ENCODE data around the gene GNB4.

Gene GNB4

DNA sequence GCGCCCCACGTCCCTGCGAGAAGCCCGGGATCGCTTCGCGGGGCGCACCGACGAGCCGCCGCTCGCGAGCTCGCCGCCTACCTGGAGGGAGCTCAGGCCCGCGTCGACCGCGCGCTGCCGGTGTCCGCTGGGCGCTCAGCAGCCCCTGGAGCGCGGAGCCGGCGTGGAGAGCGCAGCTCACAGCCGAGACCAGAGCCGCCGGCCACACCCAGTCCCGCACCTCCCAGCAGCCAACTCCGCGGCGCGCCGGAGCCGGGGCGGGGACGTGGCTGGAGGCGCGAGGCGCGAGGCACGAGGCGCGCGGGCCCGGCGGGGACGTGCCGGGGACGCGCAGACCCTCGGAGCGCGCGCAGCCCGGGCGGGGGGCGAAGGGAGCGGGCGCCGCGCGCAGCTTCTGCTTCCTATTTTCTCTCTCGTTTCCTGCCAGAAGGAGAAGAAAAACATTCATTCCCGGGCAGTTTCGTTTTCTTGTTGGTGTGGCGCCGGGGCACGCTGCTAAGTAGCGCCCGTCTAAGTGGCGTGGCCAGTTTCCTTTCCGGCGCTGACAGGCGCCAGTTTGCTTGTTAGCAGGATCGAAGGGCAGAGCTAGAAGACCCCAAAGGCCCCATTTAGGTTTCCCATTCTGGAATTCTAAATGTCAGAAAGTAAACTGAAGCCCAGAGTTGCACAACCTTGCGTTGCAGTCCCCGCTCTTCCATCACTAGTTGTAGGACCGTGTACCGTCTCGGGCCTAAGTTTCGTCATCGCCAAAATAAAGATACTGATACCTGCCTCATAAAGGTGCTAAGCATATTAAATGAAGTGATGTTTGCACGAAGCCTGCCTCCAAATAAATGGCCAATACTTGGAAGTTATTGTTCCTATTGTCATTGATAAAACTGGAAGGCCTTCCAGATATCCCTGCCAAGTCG lies at the start of gene GNB4:
TSS of gene GNB4 (minus strand) at position 206 of the 911 bp plus-strand sequence. CDS start 25,270 bp downstream, outside the sequence.
- H3K9me3 ChIP-seq (ENCODE audit: control insufficient read depth, insufficient read depth, low read length), result no peaks in the 10 kb centered on the region
- H3K4me1 ChIP-seq (ENCODE audit: control insufficient read depth, insufficient read depth, low read length), result peaks cover 30% of the 10 kb centered on the region
- peak within 1 kb of the TSS; percentile 63; the same call in 1 of the 2 replicates for H3K9ac ChIP-seq (ENCODE audit: low read depth, low read length)
- peak within 1 kb of the TSS; percentile 77 for H3K4me3 ChIP-seq (ENCODE audit: low read depth, low read length)
- peak within 1 kb of the TSS; percentile 82 for H3K27ac ChIP-seq (ENCODE audit: low read depth, low read length)
- peaks cover 22% of the 10 kb centered on the region for H3K27me3 ChIP-seq (ENCODE audit: control insufficient read depth, insufficient read depth, low read length)
- no peaks in the 10 kb centered on the region for H3K36me3 ChIP-seq (ENCODE audit: control insufficient read depth, insufficient read depth, low read length)

- Histone ChIP-seq H3K4me1 (ENCODE audit: control insufficient read depth, insufficient read depth, low read length) (no peaks in the 10 kb centered on the region), H3K27ac (ENCODE audit: low read depth, low read length) (no peak overlapping the region), H3K9ac (ENCODE audit: low read depth, low read length) (no peak overlapping the region), H3K36me3 (ENCODE audit: control insufficient read depth, insufficient read depth, low read length) (no peaks in the 10 kb centered on the region), H3K9me3 (ENCODE audit: control insufficient read depth, insufficient read depth, low read length) (peaks cover 15% of the 10 kb centered on the region; the same call in 1 of the 2 replicates), H3K4me3 (ENCODE audit: low read depth, low read length) (no peak overlapping the region), H3K27me3 (ENCODE audit: control insufficient read depth, insufficient read depth, low read length) (no peaks in the 10 kb centered on the region)
Observed at GRCh38 chr3:179495483-179495882, 44.2 kb upstream of the GNB4 start.

DNA sequence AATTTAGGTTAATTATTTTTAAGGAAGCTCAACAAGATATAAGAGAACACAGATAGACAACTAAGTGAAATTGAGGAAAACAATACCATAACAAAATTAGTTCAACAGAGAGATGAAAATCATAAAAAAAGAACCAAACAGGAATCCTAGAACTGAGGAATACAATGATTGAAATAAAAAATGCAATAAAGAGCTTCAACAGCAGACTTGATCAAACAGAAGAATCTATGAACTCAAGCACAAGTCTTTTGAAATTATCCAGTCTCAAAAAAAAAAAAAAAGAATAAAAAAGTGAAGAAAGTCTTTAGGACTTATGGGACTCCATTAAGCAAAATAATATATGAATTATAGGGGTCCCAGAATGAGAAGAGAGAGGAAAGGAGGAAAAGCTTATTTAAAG lies 42.0 kb upstream of the GNB4 start:
- peaks cover 15% of the 10 kb centered on the region; the same call in 1 of the 2 replicates for H3K9me3 ChIP-seq (ENCODE audit: control insufficient read depth, insufficient read depth, low read length)

GRCh38 chr3:179488213-179488612 lies 36.9 kb upstream of the GNB4 start:
- 0 out of 2 replicates have a peak, but pooled peaks cover 2% of the 10 kb centered on the region for H3K9me3 ChIP-seq (ENCODE audit: control insufficient read depth, insufficient read depth, low read length)
- H3K9ac ChIP-seq (ENCODE audit: low read depth, low read length), result no peak overlapping the region
- no peak overlapping the region for H3K4me3 ChIP-seq (ENCODE audit: low read depth, low read length)
- H3K27me3 ChIP-seq (ENCODE audit: control insufficient read depth, insufficient read depth, low read length), result no peaks in the 10 kb centered on the region
- no peaks in the 10 kb centered on the region for H3K36me3 ChIP-seq (ENCODE audit: control insufficient read depth, insufficient read depth, low read length)
- H3K4me1 ChIP-seq (ENCODE audit: control insufficient read depth, insufficient read depth, low read length), result no peaks in the 10 kb centered on the region
- H3K27ac ChIP-seq (ENCODE audit: low read depth, low read length), result no peak overlapping the region

More for the DNA sequence above, 42.0 kb upstream of the GNB4 start:
- H3K4me3 ChIP-seq (ENCODE audit: low read depth, low read length), result no peak overlapping the region
- H3K36me3 ChIP-seq (ENCODE audit: control insufficient read depth, insufficient read depth, low read length), result no peaks in the 10 kb centered on the region
- no peak overlapping the region for H3K27ac ChIP-seq (ENCODE audit: low read depth, low read length)
- H3K9ac ChIP-seq (ENCODE audit: low read depth, low read length), result no peak overlapping the region
- no peaks in the 10 kb centered on the region for H3K27me3 ChIP-seq (ENCODE audit: control insufficient read depth, insufficient read depth, low read length)
- no peaks in the 10 kb centered on the region for H3K4me1 ChIP-seq (ENCODE audit: control insufficient read depth, insufficient read depth, low read length)

DNA sequence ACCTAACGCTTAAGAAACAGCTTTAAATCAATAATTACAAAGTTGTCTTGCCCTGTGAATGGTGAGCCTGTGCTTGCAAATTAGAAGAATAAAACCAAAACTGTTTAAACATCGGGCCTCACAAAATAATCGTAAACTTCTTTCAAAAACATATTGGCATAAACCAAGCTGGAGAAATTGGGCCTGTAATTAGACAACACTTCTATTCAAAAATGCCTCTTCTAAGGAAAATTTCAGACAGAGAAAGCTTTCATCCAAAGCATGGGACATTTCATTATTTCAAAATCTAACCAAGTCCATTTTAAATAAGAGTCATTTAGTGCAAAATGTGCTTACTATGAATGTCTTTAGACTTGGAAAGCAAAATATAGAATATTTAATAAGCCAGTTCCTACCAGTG lies 35.5 kb upstream of the GNB4 start:
- no peaks in the 10 kb centered on the region for H3K27me3 ChIP-seq (ENCODE audit: control insufficient read depth, insufficient read depth, low read length)
- H3K4me3 ChIP-seq (ENCODE audit: low read depth, low read length), result no peak overlapping the region
- H3K9ac ChIP-seq (ENCODE audit: low read depth, low read length), result no peak overlapping the region
- H3K27ac ChIP-seq (ENCODE audit: low read depth, low read length), result no peak overlapping the region
- H3K36me3 ChIP-seq (ENCODE audit: control insufficient read depth, insufficient read depth, low read length), result no peaks in the 10 kb centered on the region
- no peaks in the 10 kb centered on the region for H3K4me1 ChIP-seq (ENCODE audit: control insufficient read depth, insufficient read depth, low read length)
- H3K9me3 ChIP-seq (ENCODE audit: control insufficient read depth, insufficient read depth, low read length), result 0 out of 2 replicates have a peak, but pooled peaks cover 2% of the 10 kb centered on the region

DNA sequence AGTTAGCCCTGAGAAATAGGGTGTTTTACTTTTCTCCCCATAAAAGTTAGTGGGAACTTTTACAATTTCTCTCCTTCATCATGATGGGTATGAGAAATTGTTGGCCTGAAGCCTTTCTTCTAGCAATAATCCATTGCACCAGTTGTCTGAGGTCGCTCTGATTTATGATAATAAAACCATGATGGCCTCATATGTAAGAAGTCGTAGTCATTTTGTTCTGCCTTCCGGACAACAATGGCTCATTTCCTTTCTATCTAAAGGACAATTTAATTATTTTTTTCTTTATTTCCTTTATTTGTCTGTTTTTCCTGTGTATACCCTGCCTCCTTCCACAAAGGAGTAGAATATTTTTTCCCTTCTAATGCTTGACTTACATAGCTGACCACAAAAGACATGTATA lies 31.6 kb upstream of the GNB4 start:
- Histone ChIP-seq H3K36me3 (ENCODE audit: control insufficient read depth, insufficient read depth, low read length) (no peaks in the 10 kb centered on the region), H3K9me3 (ENCODE audit: control insufficient read depth, insufficient read depth, low read length) (no peaks in the 10 kb centered on the region), H3K4me3 (ENCODE audit: low read depth, low read length) (no peak overlapping the region), H3K9ac (ENCODE audit: low read depth, low read length) (no peak overlapping the region), H3K27me3 (ENCODE audit: control insufficient read depth, insufficient read depth, low read length) (no peaks in the 10 kb centered on the region), H3K27ac (ENCODE audit: low read depth, low read length) (no peak overlapping the region), H3K4me1 (ENCODE audit: control insufficient read depth, insufficient read depth, low read length) (no peaks in the 10 kb centered on the region)

DNA sequence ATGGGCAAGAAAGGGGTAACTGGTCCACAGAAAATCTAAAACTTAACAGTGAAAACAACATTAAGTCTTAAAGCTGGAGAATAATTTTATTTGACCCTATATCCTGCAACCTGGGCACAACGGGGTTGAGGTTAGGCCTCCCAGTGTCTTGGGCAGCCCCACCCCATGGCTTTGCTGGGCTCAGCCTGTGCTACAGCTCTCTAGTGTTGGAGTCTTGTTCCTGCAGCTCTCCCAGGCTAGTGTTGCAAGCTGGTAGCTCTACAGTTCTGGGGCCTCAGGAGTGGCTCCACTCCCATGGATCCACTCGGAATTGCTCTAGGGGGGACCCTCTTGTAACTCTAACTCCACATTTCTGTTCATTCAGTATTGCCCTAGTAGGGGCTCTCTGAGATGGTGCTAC lies 24.9 kb upstream of the GNB4 start:
- Histone ChIP-seq H3K9ac (ENCODE audit: low read depth, low read length) (no peak overlapping the region), H3K27me3 (ENCODE audit: control insufficient read depth, insufficient read depth, low read length) (no peaks in the 10 kb centered on the region), H3K4me3 (ENCODE audit: low read depth, low read length) (no peak overlapping the region), H3K4me1 (ENCODE audit: control insufficient read depth, insufficient read depth, low read length) (no peaks in the 10 kb centered on the region), H3K9me3 (ENCODE audit: control insufficient read depth, insufficient read depth, low read length) (no peaks in the 10 kb centered on the region), H3K36me3 (ENCODE audit: control insufficient read depth, insufficient read depth, low read length) (no peaks in the 10 kb centered on the region), H3K27ac (ENCODE audit: low read depth, low read length) (no peak overlapping the region)

GRCh38 chr3:179474480-179474879 lies 23.2 kb upstream of the GNB4 start:
- H3K27me3 ChIP-seq (ENCODE audit: control insufficient read depth, insufficient read depth, low read length), result no peaks in the 10 kb centered on the region
- H3K4me1 ChIP-seq (ENCODE audit: control insufficient read depth, insufficient read depth, low read length), result no peaks in the 10 kb centered on the region
- no peak overlapping the region for H3K27ac ChIP-seq (ENCODE audit: low read depth, low read length)
- no peaks in the 10 kb centered on the region for H3K9me3 ChIP-seq (ENCODE audit: control insufficient read depth, insufficient read depth, low read length)
- no peaks in the 10 kb centered on the region for H3K36me3 ChIP-seq (ENCODE audit: control insufficient read depth, insufficient read depth, low read length)
- H3K4me3 ChIP-seq (ENCODE audit: low read depth, low read length), result no peak overlapping the region
- no peak overlapping the region for H3K9ac ChIP-seq (ENCODE audit: low read depth, low read length)

DNA sequence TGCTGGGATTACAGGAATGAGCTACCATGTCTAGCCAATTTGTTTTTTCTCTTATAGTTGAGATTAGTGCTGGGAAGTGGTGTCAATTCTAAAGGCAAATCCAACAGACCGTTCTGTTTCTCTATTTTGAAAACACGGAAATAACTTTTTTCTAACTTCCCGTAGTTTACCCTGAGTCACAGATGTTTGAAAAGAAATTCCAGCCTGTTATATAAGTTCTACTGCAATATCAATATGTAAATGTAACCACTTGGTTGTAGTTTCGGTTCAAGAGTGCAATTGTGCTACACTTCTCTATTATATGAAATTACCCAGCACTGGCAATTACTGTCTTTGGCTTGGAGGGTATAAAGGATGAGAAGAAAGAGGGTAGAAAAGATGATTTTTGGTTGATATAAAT lies 22.3 kb upstream of the GNB4 start:
- H3K4me1 ChIP-seq (ENCODE audit: control insufficient read depth, insufficient read depth, low read length), result no peaks in the 10 kb centered on the region
- H3K27ac ChIP-seq (ENCODE audit: low read depth, low read length), result no peak overlapping the region
- H3K9ac ChIP-seq (ENCODE audit: low read depth, low read length), result no peak overlapping the region
- H3K9me3 ChIP-seq (ENCODE audit: control insufficient read depth, insufficient read depth, low read length), result no peaks in the 10 kb centered on the region
- no peaks in the 10 kb centered on the region for H3K36me3 ChIP-seq (ENCODE audit: control insufficient read depth, insufficient read depth, low read length)
- H3K27me3 ChIP-seq (ENCODE audit: control insufficient read depth, insufficient read depth, low read length), result no peaks in the 10 kb centered on the region
- H3K4me3 ChIP-seq (ENCODE audit: low read depth, low read length), result no peak overlapping the region

GRCh38 chr3:179464323-179465092 lies 13.2 kb upstream of the GNB4 start:
- Histone ChIP-seq H3K27ac (ENCODE audit: low read depth, low read length) (no peak overlapping the region), H3K4me3 (ENCODE audit: low read depth, low read length) (no peak overlapping the region), H3K4me1 (ENCODE audit: control insufficient read depth, insufficient read depth, low read length) (no peaks in the 10 kb centered on the region), H3K9ac (ENCODE audit: low read depth, low read length) (no peak overlapping the region), H3K9me3 (ENCODE audit: control insufficient read depth, insufficient read depth, low read length) (no peaks in the 10 kb centered on the region), H3K36me3 (ENCODE audit: control insufficient read depth, insufficient read depth, low read length) (no peaks in the 10 kb centered on the region), H3K27me3 (ENCODE audit: control insufficient read depth, insufficient read depth, low read length) (no peaks in the 10 kb centered on the region)

- Histone ChIP-seq H3K4me3 (ENCODE audit: low read depth, low read length) (no peak overlapping the region), H3K4me1 (ENCODE audit: control insufficient read depth, insufficient read depth, low read length) (no peaks in the 10 kb centered on the region), H3K9ac (ENCODE audit: low read depth, low read length) (no peak overlapping the region), H3K36me3 (ENCODE audit: control insufficient read depth, insufficient read depth, low read length) (no peaks in the 10 kb centered on the region), H3K27me3 (ENCODE audit: control insufficient read depth, insufficient read depth, low read length) (no peaks in the 10 kb centered on the region), H3K9me3 (ENCODE audit: control insufficient read depth, insufficient read depth, low read length) (no peaks in the 10 kb centered on the region), H3K27ac (ENCODE audit: low read depth, low read length) (no peak overlapping the region)
Observed at GRCh38 chr3:179463319-179463718, 12.0 kb upstream of the GNB4 start.
